ENCODE measurements around the gene KIAA0040. TPM values are rescaled to one million over a fixed set of nuclear protein-coding genes. Genes with fewer than 3 reads are reported as not detected.

KIAA0040 gene
- total and polyA plus RNA-seq, 2 donors (not counting 1 experiment from before 2014, with no cell fraction given): 93.6 to 106 TPM

DNA sequence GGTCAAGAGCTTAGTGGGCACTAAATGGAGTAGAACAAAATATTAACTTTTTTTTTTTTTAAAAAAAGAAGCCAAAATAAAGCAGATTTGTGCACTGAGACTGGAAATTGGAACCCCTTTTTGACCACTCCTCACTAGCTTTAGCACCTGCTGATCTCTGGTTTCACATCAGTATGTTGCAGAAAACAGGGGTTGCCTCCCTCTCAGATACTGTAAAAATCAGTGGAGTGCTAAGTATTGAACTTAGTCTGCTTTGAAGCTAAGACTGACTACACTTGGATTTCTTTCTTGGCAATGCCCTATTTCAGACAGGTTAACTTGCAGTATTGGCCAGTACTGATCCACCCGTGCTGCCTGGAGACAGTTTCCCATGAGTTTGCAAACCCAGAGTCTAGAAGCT lies 2.7 kb upstream of the KIAA0040 start:
- Histone ChIP-seq H3K4me3 (ENCODE audit: control extremely low read depth in 1 of 5, extremely low read depth in 1 of 5, insufficient read depth in 1 of 5, low read depth in 2 of 5, low read length in 4 of 5) (peak overlapping the region in 1 of 5 experiments; percentile 11), H3K4me2 (replicated peaks; ENCODE audit: low read depth, low read length, poor library complexity, severe bottlenecking) (peak overlapping the region; percentile 68), H3K9ac (ENCODE audit: low read length) (no peak overlapping the region), H3K9me3 (ENCODE audit: control extremely low read depth in 1 of 3, control insufficient read depth in 2 of 3, insufficient read depth in 1 of 3, low read length in 2 of 3) (no peaks in the 10 kb centered on the region), H3K4me1 (ENCODE audit: control insufficient read depth in 2 of 2, insufficient read depth in 2 of 2, low read length in 2 of 2) (peaks cover 66 to 69% of the 10 kb centered on the region in 2 donors), H3K27ac (ENCODE audit: low read length in 2 of 2) (peak overlapping the region; percentile 69 to 81), H3K27me3 (replicated peaks in 1 of 4; ENCODE audit: control extremely low read depth in 1 of 4, control insufficient read depth in 3 of 4, insufficient read depth in 4 of 4, low read length in 3 of 4) (no peaks in the 10 kb centered on the region), H4K20me1 (ENCODE audit: control insufficient read depth, insufficient read depth, low read length, poor library complexity, severe bottlenecking) (no peaks in the 10 kb centered on the region), H2AFZ (ENCODE audit: insufficient read depth, low read depth, low read length, poor library complexity, severe bottlenecking) (no peak overlapping the region), H3K79me2 (ENCODE audit: control insufficient read depth, insufficient read depth, low read length) (peaks cover 24% of the 10 kb centered on the region), H3K36me3 (replicated peaks in 1 of 2; ENCODE audit: control extremely low read depth in 1 of 2, control insufficient read depth in 1 of 2, extremely low read depth in 1 of 2, insufficient read depth in 2 of 2, low read length in 1 of 2) (peaks cover 0 to 9% of the 10 kb centered on the region in 2 experiments)
- intact Hi-C loops (cut with micrococcal nuclease): loop anchor here (1.0 to 10.0 kb wide), 3 partner anchors 9 to 170 kb away; partner anchors contain the start of gene MRPS14
- Mint-ChIP-seq H3K4me1 (peaks cover 77% of the 10 kb centered on the region), H3K27me3 (no peaks in the 10 kb centered on the region), H3K27ac (peak overlapping the region; percentile 83), H3K4me3 (peak overlapping the region; percentile 72), H3K9me3 (ENCODE audit: insufficient read depth) (no peaks in the 10 kb centered on the region)
- no peak for TF ChIP-seq CTCF (IDR thresholded peaks at IDR 0.05)
- TF ChIP-seq EZH2 (IDR thresholded peaks at IDR 0.05; ENCODE audit: borderline replicate concordance, insufficient read depth, low read depth, low read length, poor library complexity, severe bottlenecking): no peak
- 50% methylated on average over 1 of the region's 1 CpG for WGBS (ENCODE audit: insufficient coverage)
- no peak for ATAC-seq (ENCODE audit: low read depth)
- CTCF ChIA-PET: interaction anchor here (0.6 to 4.0 kb wide), 10 partner anchors 9 to 124 kb away, joined by 3 to 39 read pairs (median 8); no protein-coding TSS in a partner anchor
- DNase-seq: peak; percentile 44
- POLR2A ChIA-PET: interaction anchor here (1.1 to 1.6 kb wide), 3 partner anchors 8 to 108 kb away, joined by 3 to 7 read pairs (median 3); no protein-coding TSS in a partner anchor

DNA sequence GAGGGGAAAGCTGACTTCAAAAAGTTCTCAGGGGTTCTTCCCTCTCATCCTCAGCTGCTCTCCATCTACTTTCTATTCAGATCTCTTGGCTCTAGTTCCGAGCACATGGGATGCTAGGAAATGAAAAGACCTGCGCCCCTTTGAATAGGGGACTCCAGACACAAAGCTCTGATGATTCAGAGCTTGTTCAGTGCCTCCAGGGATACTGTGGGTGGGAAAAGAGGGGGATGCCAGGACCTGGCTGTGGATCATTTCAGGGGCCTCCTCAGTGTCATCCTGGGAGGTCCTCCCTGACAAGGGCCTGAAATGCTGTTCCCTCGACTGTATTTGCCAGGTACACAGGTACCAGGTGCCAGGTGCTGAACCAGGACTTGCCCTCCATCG lies 943 bp upstream of the KIAA0040 start:
- no peak for TF ChIP-seq EZH2 (IDR thresholded peaks at IDR 0.05; ENCODE audit: borderline replicate concordance, insufficient read depth, low read depth, low read length, poor library complexity, severe bottlenecking)
- TF ChIP-seq CTCF (IDR thresholded peaks at IDR 0.05): no peak
- H3K27ac Mint-ChIP-seq: peak overlapping the region; percentile 96
- Histone ChIP-seq H3K27ac (ENCODE audit: low read length in 2 of 2) (peak overlapping the region; percentile 69 to 81), H3K4me1 (ENCODE audit: control insufficient read depth in 2 of 2, insufficient read depth in 2 of 2, low read length in 2 of 2) (peaks cover 81 to 87% of the 10 kb centered on the region in 2 donors), H3K4me3 (ENCODE audit: control extremely low read depth in 1 of 5, extremely low read depth in 1 of 5, insufficient read depth in 1 of 5, low read depth in 2 of 5, low read length in 4 of 5) (peak overlapping the region in 1 of 5 experiments; percentile 94), H4K20me1 (ENCODE audit: control insufficient read depth, insufficient read depth, low read length, poor library complexity, severe bottlenecking) (no peaks in the 10 kb centered on the region), H3K9me3 (ENCODE audit: control extremely low read depth in 1 of 3, control insufficient read depth in 2 of 3, insufficient read depth in 1 of 3, low read length in 2 of 3) (no peaks in the 10 kb centered on the region), H3K36me3 (replicated peaks in 1 of 2; ENCODE audit: control extremely low read depth in 1 of 2, control insufficient read depth in 1 of 2, extremely low read depth in 1 of 2, insufficient read depth in 2 of 2, low read length in 1 of 2) (peaks cover 0 to 14% of the 10 kb centered on the region in 2 experiments), H3K27me3 (replicated peaks in 1 of 4; ENCODE audit: control extremely low read depth in 1 of 4, control insufficient read depth in 3 of 4, insufficient read depth in 4 of 4, low read length in 3 of 4) (no peaks in the 10 kb centered on the region), H3K4me2 (replicated peaks; ENCODE audit: low read depth, low read length, poor library complexity, severe bottlenecking) (peak overlapping the region; percentile 85), H3K9ac (ENCODE audit: low read length) (peak overlapping the region; percentile 95), H2AFZ (ENCODE audit: insufficient read depth, low read depth, low read length, poor library complexity, severe bottlenecking) (peak overlapping the region; percentile 83), H3K79me2 (ENCODE audit: control insufficient read depth, insufficient read depth, low read length) (peaks cover 42% of the 10 kb centered on the region)
- H3K4me1 Mint-ChIP-seq: peaks cover 87% of the 10 kb centered on the region
- WGBS (ENCODE audit: insufficient coverage): 97% methylated on average over 3 of the region's 4 CpGs
- ChIA-PET CTCF (interaction anchor here (0.8 to 4.0 kb wide), 10 partner anchors 10 to 125 kb away, joined by 3 to 39 read pairs (median 6); no protein-coding TSS in a partner anchor), POLR2A (interaction anchor here (0.8 to 2.2 kb wide), 2 partner anchors 10 to 16 kb away, joined by 8 to 9 read pairs; no protein-coding TSS in a partner anchor)
- peak overlapping the region; percentile 99 for H3K4me3 Mint-ChIP-seq
- no peaks in the 10 kb centered on the region for H3K27me3 Mint-ChIP-seq
- intact Hi-C loops (cut with micrococcal nuclease): loop anchor here (5.0 to 10.0 kb wide), 2 partner anchors 169 to 1014 kb away; partner anchors contain the start of genes COP1 and MRPS14
- no peaks in the 10 kb centered on the region for H3K9me3 Mint-ChIP-seq (ENCODE audit: insufficient read depth)
- DNase-seq (peak; percentile 31), ATAC-seq (ENCODE audit: low read depth) (no peak)

All from B cell (primary cell).